DOHH2 (cell line): ENCODE data around the gene DCTN2.

ENCODE experiments used
- H3F3A ChIP-seq: fragments of 200-600 bp; sonication (generic), shearing (Covaris generic); 2 replicates; pipeline ENCODE4 v1.6.0; 2016; ENCODE audit warnings: antibody characterized with exemption, mild to moderate bottlenecking; ENCODE audit not compliant: control insufficient read depth, insufficient read depth
- H3K27ac ChIP-seq: fragments of 200-600 bp; sonication (generic); 2 replicates; pipeline ENCODE4 v1.5.1; 2014; ENCODE audit warnings: low read depth, mild to moderate bottlenecking, low read length, moderate library complexity
- H3K27me3 ChIP-seq: fragments of 200-600 bp; sonication (generic); 2 replicates; pipeline ENCODE4 v1.6.1; 2014; ENCODE audit warnings: mild to moderate bottlenecking, low read length, mixed read lengths; ENCODE audit not compliant: control insufficient read depth
- H3K36me3 ChIP-seq: fragments of 200-600 bp; sonication (generic); 2 replicates; pipeline ENCODE4 v1.6.1; 2014; ENCODE audit warnings: mild to moderate bottlenecking, low read length, moderate library complexity, mixed read lengths; ENCODE audit not compliant: control insufficient read depth
- H3K4me1 ChIP-seq: fragments of 200-600 bp; sonication (generic); 2 replicates; pipeline ENCODE4 v1.6.1; 2014; ENCODE audit warnings: mild to moderate bottlenecking, low read length, mixed read lengths; ENCODE audit not compliant: control insufficient read depth
- H3K4me2 ChIP-seq: fragments of 200-600 bp; sonication (generic); 2 replicates; pipeline ENCODE4 v1.6.0; 2014; ENCODE audit warnings: mild to moderate bottlenecking, low read length, moderate library complexity
- H3K4me3 ChIP-seq: fragments of 200-600 bp; sonication (generic); 2 replicates; pipeline ENCODE4 v1.5.1; 2014; ENCODE audit warnings: mild to moderate bottlenecking, low read length, mixed read lengths
- H3K79me2 ChIP-seq: fragments of 200-600 bp; sonication (generic); 2 replicates; pipeline ENCODE4 v1.6.1; 2014; ENCODE audit warnings: mild to moderate bottlenecking, low read length, mixed read lengths; ENCODE audit not compliant: control insufficient read depth
- H3K9me2 ChIP-seq: fragments of 200-600 bp; sonication (generic); replicated peaks from 2 replicates; pipeline ENCODE4 v1.6.1; 2014; ENCODE audit warnings: mild to moderate bottlenecking, low read length, mixed read lengths; ENCODE audit not compliant: control insufficient read depth
- H3K9me3 ChIP-seq: fragments of 200-600 bp; sonication (generic); 2 replicates; pipeline ENCODE4 v1.6.1; 2014; ENCODE audit warnings: antibody characterized with exemption, low read length, mixed read lengths; ENCODE audit not compliant: control insufficient read depth, insufficient read depth
- H4K20me1 ChIP-seq: fragments of 200-600 bp; sonication (generic); 2 replicates; pipeline ENCODE4 v1.6.0; 2014; ENCODE audit warnings: low read depth, mild to moderate bottlenecking, antibody characterized with exemption, low read length, moderate library complexity; ENCODE audit not compliant: control insufficient read depth, insufficient read depth
- EZH2phosphoT487 ChIP-seq: fragments of 200-600 bp; sonication (generic); IDR thresholded peaks from 2 replicates; pipeline ENCODE4 v1.6.1; 2017; ENCODE audit warnings: borderline replicate concordance, mild to moderate bottlenecking, antibody characterized with exemption, low read length, moderate library complexity, mixed read lengths
- TF ChIP-seq, protein P1 (sequence below): fragments of 200-600 bp; sonication (generic); IDR thresholded peaks from one replicate; pipeline ENCODE4 v1.5.1; 2014; ENCODE audit warnings: antibody characterized with exemption, mild to moderate bottlenecking, low read depth, low read length; ENCODE audit not compliant: poor library complexity, severe bottlenecking

Gene DCTN2

GRCh38 chr12:57481671-57482070 is 65.3 kb downstream of the DCTN2 start:
- Histone ChIP-seq H3F3A (peaks cover 20% of the 10 kb centered on the region), H3K4me3 (no peak overlapping the region), H3K9me3 (no peaks in the 10 kb centered on the region), H3K9me2 (no peaks in the 10 kb centered on the region), H4K20me1 (no peaks in the 10 kb centered on the region), H3K4me2 (no peak overlapping the region), H3K4me1 (peaks cover 59% of the 10 kb centered on the region), H3K27me3 (no peaks in the 10 kb centered on the region), H3K36me3 (peaks cover 5% of the 10 kb centered on the region), H3K27ac (no peak overlapping the region), H3K79me2 (peaks cover 14% of the 10 kb centered on the region)
- TF ChIP-seq, protein P1, sequence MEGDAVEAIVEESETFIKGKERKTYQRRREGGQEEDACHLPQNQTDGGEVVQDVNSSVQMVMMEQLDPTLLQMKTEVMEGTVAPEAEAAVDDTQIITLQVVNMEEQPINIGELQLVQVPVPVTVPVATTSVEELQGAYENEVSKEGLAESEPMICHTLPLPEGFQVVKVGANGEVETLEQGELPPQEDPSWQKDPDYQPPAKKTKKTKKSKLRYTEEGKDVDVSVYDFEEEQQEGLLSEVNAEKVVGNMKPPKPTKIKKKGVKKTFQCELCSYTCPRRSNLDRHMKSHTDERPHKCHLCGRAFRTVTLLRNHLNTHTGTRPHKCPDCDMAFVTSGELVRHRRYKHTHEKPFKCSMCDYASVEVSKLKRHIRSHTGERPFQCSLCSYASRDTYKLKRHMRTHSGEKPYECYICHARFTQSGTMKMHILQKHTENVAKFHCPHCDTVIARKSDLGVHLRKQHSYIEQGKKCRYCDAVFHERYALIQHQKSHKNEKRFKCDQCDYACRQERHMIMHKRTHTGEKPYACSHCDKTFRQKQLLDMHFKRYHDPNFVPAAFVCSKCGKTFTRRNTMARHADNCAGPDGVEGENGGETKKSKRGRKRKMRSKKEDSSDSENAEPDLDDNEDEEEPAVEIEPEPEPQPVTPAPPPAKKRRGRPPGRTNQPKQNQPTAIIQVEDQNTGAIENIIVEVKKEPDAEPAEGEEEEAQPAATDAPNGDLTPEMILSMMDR: no peak
- no peak for TF ChIP-seq EZH2phosphoT487
